22Rv1 (cell line): ENCODE measurements around the gene CASP10.

Source experiments
- ZFX ChIP-seq: fragments of 450-650 bp; IDR thresholded peaks from 2 replicates; pipeline ENCODE4 v1.6.1; 2017; ENCODE audit warnings: antibody characterized with exemption, borderline replicate concordance
- TF ChIP-seq, protein P1 (sequence below): fragments of 450-650 bp; IDR thresholded peaks from 2 replicates; pipeline ENCODE4 v1.5.1; 2017; ENCODE audit warnings: mild to moderate bottlenecking

DNA sequence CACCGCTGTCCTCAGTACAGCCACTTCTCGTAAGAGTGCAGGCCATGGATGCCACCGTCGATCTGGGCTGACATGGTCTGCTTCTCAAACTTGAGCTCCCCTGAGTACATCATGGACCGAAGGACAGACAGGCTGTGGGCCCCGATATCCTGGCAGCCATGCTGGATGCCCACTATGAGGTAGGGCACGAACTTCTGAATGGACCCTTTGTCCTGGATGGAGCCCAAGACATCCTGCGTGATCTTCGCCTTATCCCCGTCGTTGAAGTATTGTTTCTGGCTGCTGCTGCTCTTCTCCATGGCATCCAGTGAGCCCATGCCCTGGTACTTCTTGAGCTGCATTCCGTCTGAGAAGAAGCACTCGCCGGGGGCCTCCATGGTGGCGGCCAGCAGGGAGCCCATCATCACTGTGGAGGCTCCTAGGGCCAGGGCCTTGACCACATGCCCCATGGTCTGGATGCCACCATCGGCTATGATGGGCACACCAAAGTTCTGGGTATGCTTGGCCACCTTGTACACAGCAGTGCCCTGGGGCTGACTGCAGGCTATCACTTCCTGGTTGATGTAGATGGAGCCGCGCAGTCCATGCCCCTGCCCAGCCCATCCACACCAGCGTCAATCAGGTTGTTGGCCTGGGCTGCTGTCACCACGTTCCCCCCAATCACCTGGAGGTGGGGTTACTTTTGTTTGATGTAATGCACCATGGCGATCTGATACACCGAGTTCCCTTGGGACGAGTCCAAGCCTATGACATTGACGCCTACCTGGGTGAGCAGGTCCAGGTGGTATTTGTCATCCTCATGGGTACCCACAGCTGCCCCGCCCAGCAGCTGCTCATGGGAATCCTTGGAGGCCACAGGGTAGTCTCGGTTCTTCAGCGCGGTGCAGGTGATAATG, 45.2 kb upstream of the CASP10 start:
- TF ChIP-seq, protein P1, sequence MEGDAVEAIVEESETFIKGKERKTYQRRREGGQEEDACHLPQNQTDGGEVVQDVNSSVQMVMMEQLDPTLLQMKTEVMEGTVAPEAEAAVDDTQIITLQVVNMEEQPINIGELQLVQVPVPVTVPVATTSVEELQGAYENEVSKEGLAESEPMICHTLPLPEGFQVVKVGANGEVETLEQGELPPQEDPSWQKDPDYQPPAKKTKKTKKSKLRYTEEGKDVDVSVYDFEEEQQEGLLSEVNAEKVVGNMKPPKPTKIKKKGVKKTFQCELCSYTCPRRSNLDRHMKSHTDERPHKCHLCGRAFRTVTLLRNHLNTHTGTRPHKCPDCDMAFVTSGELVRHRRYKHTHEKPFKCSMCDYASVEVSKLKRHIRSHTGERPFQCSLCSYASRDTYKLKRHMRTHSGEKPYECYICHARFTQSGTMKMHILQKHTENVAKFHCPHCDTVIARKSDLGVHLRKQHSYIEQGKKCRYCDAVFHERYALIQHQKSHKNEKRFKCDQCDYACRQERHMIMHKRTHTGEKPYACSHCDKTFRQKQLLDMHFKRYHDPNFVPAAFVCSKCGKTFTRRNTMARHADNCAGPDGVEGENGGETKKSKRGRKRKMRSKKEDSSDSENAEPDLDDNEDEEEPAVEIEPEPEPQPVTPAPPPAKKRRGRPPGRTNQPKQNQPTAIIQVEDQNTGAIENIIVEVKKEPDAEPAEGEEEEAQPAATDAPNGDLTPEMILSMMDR, result no peak
- TF ChIP-seq ZFX, result no peak
